HUES64 (cell line): Measurements from ENCODE around the gene AK8.
A peak's percentile ranks its signal among the peaks of the same experiment; 100 is the strongest.

ENCODE experiments used
- H3K27ac ChIP-seq: 2 replicates; pipeline ENCODE4 v1.7.0; 2013; ENCODE audit warnings: low read depth, low read length, inconsistent platforms
- H3K27me3 ChIP-seq: 2 replicates; pipeline ENCODE4 v1.6.1; 2013; ENCODE audit warnings: mild to moderate bottlenecking, low read length; ENCODE audit not compliant: insufficient read depth
- H3K36me3 ChIP-seq: 2 replicates; pipeline ENCODE4 v1.6.1; 2013; ENCODE audit warnings: mild to moderate bottlenecking, low read length; ENCODE audit not compliant: insufficient read depth
- H3K4me1 ChIP-seq: 2 replicates; pipeline ENCODE4 v1.6.1; 2013; ENCODE audit warnings: mild to moderate bottlenecking, low read length, moderate library complexity; ENCODE audit not compliant: insufficient read depth
- H3K4me3 ChIP-seq: 2 replicates; pipeline ENCODE4 v1.5.1; 2013; ENCODE audit warnings: mild to moderate bottlenecking, low read length, moderate library complexity
- H3K9ac ChIP-seq: 2 replicates; pipeline ENCODE4 v1.6.1; 2013; ENCODE audit warnings: mild to moderate bottlenecking, low read depth, low read length
- H3K9me3 ChIP-seq: 2 replicates; pipeline ENCODE4 v1.6.1; 2013; ENCODE audit warnings: low read depth, low read length; ENCODE audit not compliant: insufficient read depth
- WGBS: fragments of 150-250, 120-280 bp; methylation state at CpG from one replicate; pipeline ENCODE4 v1.1.7; 2013; ENCODE audit warnings: missing lambda C conversion rate; 5-methylcytosine and 5-hydroxymethylcytosine counted together

AK8 gene

DNA sequence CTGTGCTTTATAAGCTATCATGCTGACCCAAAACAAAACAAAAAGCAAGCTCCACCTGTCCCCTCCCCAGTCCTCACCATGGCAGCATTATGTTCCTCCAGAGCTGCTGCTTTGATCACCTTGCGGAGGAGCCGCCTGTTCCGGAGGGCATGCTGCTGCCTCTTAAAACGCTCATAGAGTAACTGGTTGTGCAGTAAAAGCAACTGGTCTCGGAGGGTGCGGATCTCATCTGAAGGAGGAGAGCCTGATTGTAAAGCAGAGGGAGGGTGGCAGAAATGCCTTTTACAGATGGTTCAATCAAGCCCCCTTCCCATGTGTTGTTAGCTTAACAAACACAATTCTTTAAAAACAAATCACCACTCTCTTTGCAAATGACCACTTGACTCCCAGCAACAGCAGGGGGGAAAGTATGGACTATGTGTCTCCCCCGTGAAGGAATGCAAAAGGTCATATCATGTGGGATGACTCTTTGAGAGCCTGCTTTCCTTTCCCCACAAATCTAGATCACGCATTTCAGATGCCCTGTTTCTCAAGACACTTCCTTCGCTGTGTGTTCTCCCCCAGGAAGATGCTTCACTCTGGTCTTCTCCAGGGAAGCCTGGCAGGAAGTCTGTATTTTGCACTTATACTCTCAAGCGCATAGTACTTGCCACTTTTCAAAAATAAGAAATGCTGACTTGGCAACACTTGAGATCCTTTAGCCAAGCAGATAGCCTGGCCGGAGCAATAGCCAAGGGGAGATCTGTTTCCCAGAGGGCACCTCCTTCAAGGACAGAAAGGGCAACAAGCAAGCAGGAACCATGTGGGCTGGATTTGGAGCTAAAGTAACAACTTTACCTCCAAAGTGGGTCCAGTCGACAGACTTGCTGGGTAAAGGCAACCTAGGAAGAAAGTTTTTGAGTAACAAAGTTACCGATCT is 25.7 kb upstream of the AK8 start:
- no peaks in the 10 kb centered on the region for H3K27me3 ChIP-seq
- peak overlapping the region; percentile 54; the same call in 1 of the 2 replicates for H3K27ac ChIP-seq
- no peak overlapping the region for H3K9ac ChIP-seq
- no peaks in the 10 kb centered on the region for H3K9me3 ChIP-seq
- no peak overlapping the region for H3K4me3 ChIP-seq
- WGBS = 61% methylated on average over 13 of the region's 13 CpGs
- peaks cover 62% of the 10 kb centered on the region for H3K36me3 ChIP-seq
- peaks cover 20% of the 10 kb centered on the region for H3K4me1 ChIP-seq

DNA sequence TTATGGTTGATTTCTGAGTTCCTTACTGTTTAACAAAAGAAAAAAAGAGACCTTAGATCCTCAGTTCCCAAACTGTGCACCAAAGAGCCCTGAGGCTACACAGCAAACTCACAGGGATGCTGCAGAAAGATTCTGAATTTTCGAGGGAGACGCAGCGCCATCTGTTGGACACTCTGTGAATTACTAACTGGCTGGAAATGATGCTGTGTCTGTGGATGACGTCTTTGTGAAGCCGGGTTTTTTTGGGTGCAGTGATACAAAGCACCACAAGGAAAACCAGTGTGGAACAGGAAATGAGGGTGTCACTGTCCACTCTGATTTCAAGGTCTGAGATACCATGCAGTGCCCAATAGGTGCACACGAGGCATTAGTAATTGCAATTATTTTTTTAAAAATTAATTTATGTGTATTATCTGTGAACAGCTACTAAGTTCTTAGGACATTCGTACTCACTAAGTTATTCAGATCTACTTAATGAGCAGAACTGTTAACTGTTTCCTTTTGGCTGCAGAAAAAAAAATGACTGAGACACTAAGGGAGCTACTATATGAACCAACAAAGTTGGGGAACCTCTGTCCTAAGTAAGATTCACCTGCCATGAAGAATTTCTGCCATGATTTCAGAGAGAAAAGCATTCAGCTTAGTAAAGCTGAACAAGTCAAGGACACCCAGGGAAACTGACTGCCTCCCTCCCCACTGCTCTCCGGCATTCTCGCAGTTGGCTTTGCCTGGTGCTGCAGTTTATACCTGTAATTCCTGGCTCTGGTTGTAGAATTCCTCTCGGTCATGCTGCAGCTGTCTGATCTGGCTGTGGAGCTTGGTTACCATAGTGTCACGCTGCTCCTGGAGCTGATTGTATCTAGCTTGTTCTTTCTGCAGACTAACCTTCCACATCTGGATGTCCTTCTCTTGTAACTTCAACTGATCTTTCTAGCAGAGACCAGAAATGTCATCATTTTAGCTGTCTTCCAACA is 24.1 kb upstream of the AK8 start:
- Histone ChIP-seq H3K27ac (no peak overlapping the region), H3K9me3 (no peaks in the 10 kb centered on the region), H3K4me3 (no peak overlapping the region), H3K27me3 (no peaks in the 10 kb centered on the region), H3K4me1 (peaks cover 20% of the 10 kb centered on the region), H3K36me3 (peaks cover 74% of the 10 kb centered on the region), H3K9ac (no peak overlapping the region)
- 51% methylated on average over 9 of the region's 11 CpGs for WGBS

DNA sequence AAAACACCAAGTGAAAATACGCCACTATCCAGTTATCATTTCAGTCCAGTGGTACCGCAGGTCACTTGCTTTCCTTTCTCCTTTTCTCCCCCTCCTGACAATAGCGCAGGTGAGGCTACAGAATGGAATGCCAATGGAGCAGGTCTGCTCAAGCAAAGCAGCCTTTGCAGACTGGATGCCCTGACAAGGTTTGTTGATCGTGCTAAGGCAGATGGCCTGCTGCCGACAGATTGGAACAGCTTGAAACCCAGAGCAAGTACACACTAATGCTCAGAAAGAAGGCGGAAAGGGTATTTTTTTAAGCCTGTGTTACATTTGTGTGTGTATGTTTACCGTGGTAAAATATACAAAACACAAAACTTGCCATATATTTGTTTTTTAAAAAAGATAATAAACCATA is 20.0 kb upstream of the AK8 start:
- H3K9me3 ChIP-seq = no peaks in the 10 kb centered on the region
- no peaks in the 10 kb centered on the region for H3K27me3 ChIP-seq
- H3K4me3 ChIP-seq = no peak overlapping the region
- H3K27ac ChIP-seq = no peak overlapping the region
- no peak overlapping the region for H3K9ac ChIP-seq
- WGBS = 93% methylated on average over 6 of the region's 7 CpGs
- H3K36me3 ChIP-seq = peaks cover 86% of the 10 kb centered on the region
- H3K4me1 ChIP-seq = peaks cover 5% of the 10 kb centered on the region; the same call in 1 of the 2 replicates

DNA sequence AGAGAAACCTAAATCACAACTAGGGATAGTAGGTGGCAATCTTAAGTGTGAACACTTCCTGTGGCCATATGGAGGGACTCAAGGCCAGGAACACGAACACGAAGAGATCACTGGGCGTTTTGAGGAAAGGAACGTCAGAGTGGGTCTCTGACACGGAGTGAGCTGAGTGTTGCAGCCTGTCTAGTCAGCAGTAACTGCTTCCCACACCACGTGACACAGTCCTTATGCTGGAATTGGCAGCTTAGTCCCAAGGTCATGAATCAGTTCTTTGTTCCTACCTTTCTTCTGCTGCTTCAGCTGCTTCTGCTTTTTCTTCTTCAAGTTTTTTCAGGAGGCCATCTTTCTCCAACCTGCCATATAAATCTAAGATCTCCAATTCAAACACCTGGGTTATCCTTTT is 18.8 kb upstream of the AK8 start:
- Histone ChIP-seq H3K9me3 (no peaks in the 10 kb centered on the region), H3K27ac (no peak overlapping the region), H3K4me3 (no peak overlapping the region), H3K27me3 (no peaks in the 10 kb centered on the region), H3K9ac (no peak overlapping the region), H3K36me3 (peaks cover 75% of the 10 kb centered on the region), H3K4me1 (no peaks in the 10 kb centered on the region)
- WGBS = 95% methylated on average over 6 of the region's 6 CpGs

DNA sequence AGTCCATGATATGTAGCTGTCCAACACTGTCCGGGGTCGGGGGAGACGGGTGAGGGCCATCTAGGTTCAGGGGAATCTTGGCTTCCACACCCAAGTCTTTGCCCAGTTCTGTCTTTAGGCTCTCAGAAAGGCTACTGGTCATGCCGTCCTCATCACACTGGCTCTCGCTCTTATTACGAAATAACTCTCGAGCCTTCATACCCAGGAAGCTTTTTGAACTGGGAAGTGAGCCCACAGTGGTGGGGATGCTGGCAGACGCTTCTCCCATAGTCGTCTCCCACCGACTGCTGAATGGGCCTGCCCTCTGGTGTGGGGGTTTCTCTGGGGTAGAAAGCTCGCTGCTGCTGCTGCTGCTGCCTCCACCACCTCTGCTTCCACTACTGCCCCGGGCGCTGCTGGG is 18.2 kb upstream of the AK8 start:
- 97% methylated on average over 13 of the region's 13 CpGs for WGBS
- peaks cover 70% of the 10 kb centered on the region for H3K36me3 ChIP-seq

DNA sequence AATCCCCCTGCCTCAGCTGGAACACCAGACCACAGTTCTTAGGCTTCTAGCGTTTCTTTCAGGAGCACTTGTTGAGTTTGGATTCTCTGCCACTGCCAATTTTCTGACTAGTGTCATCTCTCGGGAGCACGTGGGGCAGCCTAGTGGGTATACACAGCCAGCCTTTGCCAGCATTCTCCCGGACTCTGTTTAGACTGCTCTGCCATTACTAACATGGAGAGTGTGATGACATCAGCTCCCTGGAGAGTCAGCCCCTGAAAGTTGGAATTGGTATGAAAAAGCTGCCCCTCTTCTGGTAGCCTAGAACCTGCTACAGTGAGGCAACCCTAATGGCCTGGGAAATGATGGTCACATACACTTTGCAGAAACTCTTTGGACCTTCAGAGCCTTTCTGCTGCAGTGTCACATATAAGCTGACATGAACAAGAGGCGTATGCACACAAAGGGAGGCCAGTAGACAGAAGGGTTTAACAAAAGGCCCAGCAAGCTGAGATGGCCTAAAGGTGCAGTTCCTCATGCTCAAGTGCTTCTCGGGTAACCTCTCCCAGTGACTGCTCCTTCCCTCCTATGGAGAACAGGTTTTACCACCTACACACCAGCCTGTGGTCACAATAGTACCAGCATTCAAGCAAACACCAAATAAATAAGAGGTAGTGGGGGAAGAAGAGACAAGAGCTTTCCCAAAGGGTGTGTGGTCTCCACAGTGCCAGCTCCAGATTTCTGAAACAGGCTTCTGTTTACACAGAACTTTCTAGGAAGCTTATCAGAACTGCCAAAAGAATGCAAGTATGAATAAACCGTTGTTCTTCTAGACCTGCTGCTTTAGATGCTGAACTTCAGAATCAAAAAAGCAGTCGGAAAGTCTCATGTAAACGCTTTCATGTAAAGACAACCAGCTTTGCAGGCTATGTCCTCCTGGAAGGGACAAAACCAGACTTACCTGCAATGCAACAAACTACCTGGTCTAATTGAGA is 17.1 kb upstream of the AK8 start:
- Histone ChIP-seq H3K9ac (no peak overlapping the region), H3K9me3 (no peaks in the 10 kb centered on the region), H3K4me1 (no peaks in the 10 kb centered on the region), H3K36me3 (peaks cover 59% of the 10 kb centered on the region), H3K4me3 (no peak overlapping the region), H3K27me3 (no peaks in the 10 kb centered on the region), H3K27ac (no peak overlapping the region)
- 85% methylated on average over 9 of the region's 9 CpGs for WGBS

More for the DNA sequence above, 18.2 kb upstream of the AK8 start:
- H3K9me3 ChIP-seq = no peaks in the 10 kb centered on the region
- no peak overlapping the region for H3K27ac ChIP-seq
- H3K27me3 ChIP-seq = no peaks in the 10 kb centered on the region
- H3K4me3 ChIP-seq = no peak overlapping the region
- H3K4me1 ChIP-seq = no peaks in the 10 kb centered on the region
- H3K9ac ChIP-seq = no peak overlapping the region

DNA sequence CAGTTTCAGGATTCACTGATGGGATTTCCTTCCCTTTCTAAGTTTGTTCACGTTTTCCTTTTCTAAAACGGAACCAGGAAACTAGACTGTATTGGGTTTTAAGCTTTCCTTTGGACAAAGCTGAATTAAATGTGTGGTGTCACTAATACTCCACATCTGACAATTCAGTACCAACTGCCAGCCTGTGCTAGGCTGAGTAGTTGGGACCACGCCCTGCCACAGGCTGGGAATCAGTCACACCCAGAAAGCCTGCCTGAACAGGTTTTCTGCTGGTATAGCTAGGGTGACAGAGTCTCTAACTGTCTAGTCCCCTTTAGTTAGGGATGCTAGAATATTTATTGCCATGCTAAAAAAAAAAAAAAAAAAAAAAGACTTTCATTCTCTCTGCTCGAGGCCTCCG is 16.3 kb upstream of the AK8 start:
- peaks cover 51% of the 10 kb centered on the region for H3K36me3 ChIP-seq
- no peaks in the 10 kb centered on the region for H3K9me3 ChIP-seq
- no peaks in the 10 kb centered on the region for H3K27me3 ChIP-seq
- H3K4me3 ChIP-seq = no peak overlapping the region
- no peak overlapping the region for H3K9ac ChIP-seq
- no peaks in the 10 kb centered on the region for H3K4me1 ChIP-seq
- no peak overlapping the region for H3K27ac ChIP-seq
- 97% methylated on average over 5 of the region's 5 CpGs for WGBS

DNA sequence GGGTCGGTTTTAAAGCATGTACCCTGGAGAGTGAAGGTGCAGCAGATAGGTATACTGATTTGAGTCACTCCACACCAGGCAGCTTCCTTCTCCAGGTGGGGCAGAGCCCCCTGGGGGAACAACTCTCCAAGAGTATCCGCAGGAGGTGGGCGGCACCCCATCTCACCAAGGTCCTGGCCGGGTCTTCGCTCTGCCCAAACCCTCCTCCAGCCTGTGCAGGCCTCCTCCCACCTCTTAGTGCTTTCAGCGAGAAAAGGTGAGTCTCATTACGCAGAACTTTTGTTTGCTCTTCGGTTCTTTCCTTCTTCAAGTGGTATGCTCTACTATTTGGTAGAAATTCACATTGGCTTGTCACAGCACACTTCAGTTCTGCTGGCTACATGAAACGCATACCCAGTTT is 14.3 kb upstream of the AK8 start:
- H3K36me3 ChIP-seq = peaks cover 31% of the 10 kb centered on the region
- H3K9ac ChIP-seq = no peak overlapping the region
- H3K9me3 ChIP-seq = no peaks in the 10 kb centered on the region
- no peaks in the 10 kb centered on the region for H3K4me1 ChIP-seq
- H3K27ac ChIP-seq = no peak overlapping the region
- 88% methylated on average over 9 of the region's 9 CpGs for WGBS
- no peak overlapping the region for H3K4me3 ChIP-seq
- H3K27me3 ChIP-seq = no peaks in the 10 kb centered on the region

DNA sequence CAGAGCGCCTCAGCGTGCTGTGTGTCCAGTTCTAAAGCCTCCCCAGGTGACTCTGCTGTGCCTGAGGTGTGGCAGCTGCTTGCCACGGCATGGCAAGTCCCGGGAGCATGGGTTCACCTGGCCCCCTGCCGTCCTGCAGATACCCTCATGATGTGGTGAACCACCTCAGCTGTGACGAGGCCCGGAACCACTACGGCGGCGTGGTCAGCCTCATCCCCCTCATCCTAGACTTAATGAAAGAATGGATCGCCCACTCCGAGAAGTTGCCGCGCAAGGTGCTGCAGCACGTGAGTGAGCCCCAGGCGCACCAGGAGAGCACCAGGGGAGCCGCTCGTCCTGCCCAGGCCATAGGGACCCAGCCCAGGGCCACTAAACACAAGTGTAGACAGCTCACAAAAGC is 10.1 kb upstream of the AK8 start:
- Histone ChIP-seq H3K27me3 (no peaks in the 10 kb centered on the region), H3K4me1 (no peaks in the 10 kb centered on the region), H3K4me3 (no peak overlapping the region), H3K9me3 (no peaks in the 10 kb centered on the region), H3K9ac (no peak overlapping the region), H3K36me3 (no peaks in the 10 kb centered on the region), H3K27ac (no peak overlapping the region)
- 94% methylated on average over 18 of the region's 18 CpGs for WGBS

DNA sequence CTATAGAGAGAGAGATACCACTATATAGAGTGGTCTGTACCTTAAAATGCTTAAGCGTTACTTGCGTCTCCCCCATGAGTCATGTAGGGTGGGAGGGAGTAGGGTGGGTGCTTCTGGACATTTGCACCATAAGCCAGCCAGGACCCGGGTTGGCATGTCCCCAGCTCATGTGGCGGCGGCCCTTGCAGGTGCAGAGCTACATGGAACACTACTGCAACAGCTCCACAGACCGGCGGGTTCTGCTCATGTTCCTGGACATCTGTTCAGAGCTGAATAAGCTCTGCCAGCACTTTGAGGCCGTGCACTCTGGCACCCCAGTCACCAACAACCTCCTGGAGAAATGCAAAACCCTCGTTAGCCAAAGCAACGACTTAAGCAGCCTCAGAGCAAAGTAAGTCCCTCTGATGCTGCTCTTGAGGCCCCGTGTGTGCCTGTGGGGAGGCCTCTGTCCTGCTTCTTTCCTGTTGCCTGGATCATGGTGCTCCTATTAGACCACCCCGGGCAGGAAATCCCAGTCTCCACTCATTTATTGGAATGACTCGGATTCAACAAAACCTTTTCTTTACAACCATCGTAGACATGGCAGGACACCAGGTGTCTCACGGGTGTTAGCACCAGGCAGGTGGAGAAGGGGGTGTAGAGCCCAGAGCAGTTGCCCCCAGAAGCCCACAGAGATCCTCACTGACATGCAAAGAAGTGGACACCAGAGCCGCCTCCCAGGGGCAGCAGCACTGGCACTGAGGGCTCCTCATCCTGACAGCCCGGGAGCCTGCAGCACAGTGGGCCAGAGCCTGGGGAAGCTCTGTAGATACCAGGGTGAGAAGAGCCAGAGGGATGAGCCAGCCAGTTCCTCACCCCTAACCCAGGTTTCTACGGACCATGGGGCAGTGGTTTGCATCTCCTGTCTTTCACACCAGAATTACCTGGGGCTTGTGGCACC is 9.4 kb upstream of the AK8 start:
- WGBS = 90% methylated on average over 18 of the region's 18 CpGs
- no peaks in the 10 kb centered on the region for H3K27me3 ChIP-seq

More for the DNA sequence above, 9.4 kb upstream of the AK8 start:
- no peak overlapping the region for H3K9ac ChIP-seq
- H3K27ac ChIP-seq = no peak overlapping the region
- no peak overlapping the region for H3K4me3 ChIP-seq
- H3K36me3 ChIP-seq = no peaks in the 10 kb centered on the region
- H3K4me1 ChIP-seq = no peaks in the 10 kb centered on the region
- H3K9me3 ChIP-seq = no peaks in the 10 kb centered on the region
